ENCODE results near the gene ZNF726.
"Not testable (repeated sequence)": the region's sequence is repeated elsewhere in the genome, so short reads cannot be mapped to it uniquely, and the experiment has no call there.

The ZNF726 gene

GRCh38 chr19:23949611-23950010 lies 34.9 kb downstream of the ZNF726 start:
- no peak for DNase-seq

GRCh38 chr19:23956051-23956450 lies 41.4 kb downstream of the ZNF726 start:
- DNase-seq = no peak

- DNase-seq = no peak
Observed at GRCh38 chr19:23957660-23958281, 43.1 kb downstream of the ZNF726 start.

- not testable (repeated sequence) for DNase-seq
Observed at GRCh38 chr19:23963396-23963795, 48.7 kb downstream of the ZNF726 start.

GRCh38 chr19:23963881-23964280 lies 49.2 kb downstream of the ZNF726 start:
- DNase-seq = not testable (repeated sequence)

GRCh38 chr19:23964334-23964733 lies 49.6 kb downstream of the ZNF726 start:
- DNase-seq = not testable (repeated sequence)

GRCh38 chr19:23969630-23970029 lies 54.9 kb downstream of the ZNF726 start:
- no peak for DNase-seq

GRCh38 chr19:23971598-23971997 lies 56.9 kb downstream of the ZNF726 start:
- no peak for DNase-seq

GRCh38 chr19:23972161-23972560 lies 57.5 kb downstream of the ZNF726 start:
- no peak for DNase-seq

GRCh38 chr19:23974941-23975340 lies 60.3 kb downstream of the ZNF726 start:
- DNase-seq = no peak

- DNase-seq = not testable (repeated sequence)
Observed at GRCh38 chr19:23976631-23977030, 61.9 kb downstream of the ZNF726 start.

GRCh38 chr19:23977256-23977655 lies 62.6 kb downstream of the ZNF726 start:
- not testable (repeated sequence) for DNase-seq

- DNase-seq = no peak
Observed at GRCh38 chr19:23978068-23978467, 63.4 kb downstream of the ZNF726 start.

GRCh38 chr19:23980805-23981204 lies 66.1 kb downstream of the ZNF726 start:
- no peak for DNase-seq

- no peak for DNase-seq
Observed at GRCh38 chr19:23981863-23982262, 67.2 kb downstream of the ZNF726 start.

GRCh38 chr19:23983406-23983805 lies 68.7 kb downstream of the ZNF726 start:
- DNase-seq = no peak

Data from CD4-positive, alpha-beta T cell treated with Interleukin-10 for 1 hour (primary cell).